GM20431 (cell line): ENCODE measurements around the gene CLIC3.

Experiments
- in situ Hi-C: fragments of 300-500 bp; cut with MseI, MboI; formaldehyde crosslinking; loops from one replicate; pipeline ENCODE4 v1.15.0; 2020; ENCODE audit warnings: low sequenced_read_pairs; ENCODE audit not compliant: unreplicated experiment

Gene CLIC3

GRCh38 chr9:136971746-136972145 is 24.6 kb downstream of the CLIC3 start:
- in situ Hi-C loops, result no loop called here

- in situ Hi-C loops, result no loop called here
Measured at GRCh38 chr9:136970361-136970760, 26.0 kb downstream of the CLIC3 start.

DNA sequence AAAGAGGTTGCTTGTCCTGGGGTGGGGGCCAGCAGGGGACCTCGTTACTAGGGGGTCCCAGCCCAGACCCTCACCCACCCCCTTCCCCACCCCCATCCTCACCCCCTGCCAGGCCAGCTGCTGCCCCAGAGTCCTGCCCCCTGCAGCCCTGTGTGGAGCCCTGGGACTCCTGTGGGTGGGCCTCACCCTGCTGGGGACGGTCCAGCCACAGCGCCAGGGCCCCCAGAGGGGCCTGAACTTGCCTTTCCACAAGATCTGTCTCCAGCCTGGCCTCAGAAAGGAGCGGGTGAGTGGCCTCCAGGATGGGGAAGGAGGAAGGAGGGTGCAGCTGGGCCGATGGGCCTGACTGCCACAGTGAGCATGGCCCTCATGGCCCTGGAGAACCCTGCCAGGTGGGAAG is 26.6 kb downstream of the CLIC3 start:
- in situ Hi-C loops, result no loop called here

- in situ Hi-C loops, result no loop called here
Measured at GRCh38 chr9:136969150-136969549, 27.2 kb downstream of the CLIC3 start.

GRCh38 chr9:136968333-136969127 is 27.8 kb downstream of the CLIC3 start:
- in situ Hi-C loops, result no loop called here

- in situ Hi-C loops, result no loop called here
Measured at GRCh38 chr9:136965771-136966484, 30.4 kb downstream of the CLIC3 start.

GRCh38 chr9:136964833-136965422 is 31.4 kb downstream of the CLIC3 start:
- in situ Hi-C loops, result no loop called here

- in situ Hi-C loops, result no loop called here
Measured at GRCh38 chr9:136964171-136964689, 32.1 kb downstream of the CLIC3 start.

DNA sequence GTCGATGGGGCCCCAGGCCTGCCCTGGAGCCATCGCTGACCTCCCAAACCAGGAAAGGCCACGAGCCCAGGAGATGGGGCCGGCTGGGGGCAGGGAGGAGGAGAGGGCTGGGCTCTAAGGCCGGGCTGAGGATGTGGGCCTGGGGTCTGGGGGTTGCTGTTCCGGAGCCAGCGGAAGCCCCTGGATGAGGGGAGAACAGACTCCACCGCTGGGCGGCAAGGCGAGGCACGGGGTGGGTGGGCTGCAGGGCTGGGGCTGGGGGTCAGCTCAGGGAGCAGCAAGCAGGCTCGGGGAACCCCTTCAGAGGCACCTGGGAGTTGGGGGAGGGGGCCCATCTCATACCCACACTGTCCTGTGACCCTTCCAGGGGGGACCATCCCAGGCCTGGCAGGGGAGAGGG is 32.6 kb downstream of the CLIC3 start:
- in situ Hi-C loops, result no loop called here

GRCh38 chr9:136963341-136963740 is 33.0 kb downstream of the CLIC3 start:
- in situ Hi-C loops, result no loop called here

GRCh38 chr9:136962701-136963248 is 33.6 kb downstream of the CLIC3 start:
- in situ Hi-C loops, result no loop called here

DNA sequence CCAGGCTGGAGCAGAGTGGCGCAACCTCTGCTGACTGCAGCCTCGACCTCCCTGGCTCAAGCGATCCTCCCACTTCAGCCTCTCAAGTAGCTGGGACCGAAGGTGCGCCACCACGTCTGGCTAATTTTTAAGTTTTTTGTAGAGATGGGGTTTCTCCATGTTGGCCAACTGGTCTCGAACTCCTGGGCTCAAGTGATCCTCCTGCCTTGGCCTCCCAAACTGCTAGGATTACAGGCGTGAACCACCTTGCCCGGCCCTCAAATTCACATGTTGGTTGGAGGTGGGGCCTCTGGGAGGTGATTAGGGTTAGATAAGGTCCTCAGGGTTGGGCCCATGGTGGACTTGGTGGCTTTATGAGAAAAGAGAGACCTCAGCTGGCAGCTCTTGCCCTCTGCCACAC is 34.2 kb downstream of the CLIC3 start:
- in situ Hi-C loops, result no loop called here

DNA sequence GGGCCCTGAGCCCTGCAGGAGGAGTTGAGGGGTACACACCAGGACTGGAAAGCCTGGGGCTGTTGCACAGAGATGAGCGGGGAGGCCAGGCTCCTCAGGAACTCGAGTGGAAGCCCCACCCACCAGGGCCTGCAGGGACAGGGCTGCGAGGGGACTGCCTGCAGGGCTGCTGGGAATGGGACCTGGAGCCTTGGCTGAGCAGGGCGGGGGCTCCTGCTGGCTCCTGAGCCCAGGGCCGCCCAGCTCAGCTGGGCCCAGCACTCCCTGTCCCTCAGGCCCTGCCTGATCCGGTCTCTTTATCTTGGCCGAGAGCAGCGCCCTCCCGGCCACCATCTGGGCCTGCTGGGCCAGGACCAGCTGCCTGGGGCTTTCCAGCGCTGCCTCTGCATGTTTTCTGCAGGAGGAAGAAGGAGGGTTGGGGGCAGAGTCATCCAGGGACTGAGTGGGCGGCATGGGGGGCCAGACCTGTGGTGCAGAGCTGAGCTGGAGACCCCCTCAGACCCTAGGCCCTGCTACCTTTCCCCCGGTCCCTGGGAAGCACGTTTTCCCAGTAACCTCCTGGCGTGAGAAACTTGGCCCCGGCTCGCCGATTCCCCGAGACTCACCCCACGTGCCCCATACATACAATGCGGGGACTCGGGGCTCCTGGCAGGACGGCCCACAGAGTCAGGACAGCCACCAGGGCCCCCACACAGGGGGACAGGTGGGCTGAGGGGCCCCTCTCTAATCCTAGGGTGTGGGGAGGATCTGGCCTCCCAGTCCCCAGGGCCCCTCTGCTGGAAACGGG is 34.9 kb downstream of the CLIC3 start:
- in situ Hi-C loops, result no loop called here

GRCh38 chr9:136960938-136961275 is 35.5 kb downstream of the CLIC3 start:
- in situ Hi-C loops, result no loop called here

DNA sequence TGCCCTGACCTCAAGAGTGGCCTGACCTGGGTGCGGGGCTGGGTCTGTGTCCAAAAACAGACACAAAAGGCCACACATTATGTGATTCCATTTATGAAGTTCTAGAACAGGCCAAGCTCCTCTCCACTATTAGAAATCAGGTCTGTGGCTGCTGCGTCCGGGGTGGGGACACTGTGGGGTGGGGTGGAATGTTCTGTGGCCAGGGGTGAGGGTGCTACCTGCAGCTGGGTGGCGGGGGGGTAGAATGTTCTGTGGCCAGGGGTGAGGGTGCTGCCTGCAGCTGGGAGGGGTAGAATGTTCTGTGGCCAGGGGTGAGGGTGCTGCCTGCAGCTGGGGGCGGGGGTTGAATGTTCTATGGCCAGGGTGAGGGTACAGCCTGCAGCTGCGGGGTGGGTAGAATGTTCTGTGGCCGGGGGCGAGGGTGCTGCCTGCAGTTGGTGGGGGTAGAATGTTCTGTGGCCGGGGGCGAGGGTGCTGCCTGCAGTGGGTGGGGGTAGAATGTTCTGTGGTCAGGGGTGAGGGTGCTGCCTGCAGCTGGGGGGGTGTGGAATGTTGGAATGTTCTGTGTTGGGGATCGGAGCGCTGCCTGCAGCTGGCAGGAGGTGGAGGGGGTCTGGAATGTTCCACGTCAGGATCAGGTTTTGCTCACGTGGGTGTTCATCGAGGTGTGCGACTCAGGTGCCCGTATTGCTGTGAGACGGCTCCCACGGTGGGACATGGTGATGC is 36.0 kb downstream of the CLIC3 start:
- in situ Hi-C loops, result no loop called here

- in situ Hi-C loops, result no loop called here
Measured at GRCh38 chr9:136958898-136959850, 37.2 kb downstream of the CLIC3 start.

DNA sequence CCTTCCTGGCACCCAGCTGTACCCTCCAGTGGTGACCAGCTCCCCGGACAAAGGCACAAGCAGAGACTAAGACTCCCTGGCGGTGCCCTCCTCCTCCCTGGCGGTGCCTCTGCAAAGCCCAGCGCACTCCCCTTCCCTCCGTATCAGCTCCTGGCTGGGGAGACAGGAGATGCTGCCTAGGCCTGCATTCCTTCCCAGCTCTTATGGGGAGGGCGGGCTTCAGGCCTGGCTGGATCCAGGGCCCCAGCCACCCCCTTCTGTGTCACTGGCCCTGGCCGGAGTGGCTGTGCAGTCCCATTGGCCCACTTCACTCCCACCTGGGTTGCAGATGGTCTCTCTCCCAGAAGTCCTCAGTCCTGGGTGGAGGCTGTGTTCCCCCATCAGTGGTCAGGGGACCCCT is 37.9 kb downstream of the CLIC3 start:
- in situ Hi-C loops, result no loop called here

- in situ Hi-C loops, result no loop called here
Measured at GRCh38 chr9:136957901-136958300, 38.5 kb downstream of the CLIC3 start.
